Stimulated activated naive CD4-positive, alpha-beta T cell treated with Interleukin-2 at 50 U/mL for 16 hours (primary cell): ENCODE measurements around the gene USF3.
"Not testable (repeated sequence)": the region's sequence is repeated elsewhere in the genome, so short reads cannot be mapped to it uniquely, and the experiment has no call there.

Experiments
- DNase-seq: peaks from one replicate; lab custom pipeline; 2025; lab: John Stamatoyannopoulos, UW

Gene USF3

GRCh38 chr3:113649174-113649845 lies 47.1 kb downstream of the USF3 start:
- no peak for DNase-seq

GRCh38 chr3:113648524-113648923 lies 47.9 kb downstream of the USF3 start:
- DNase-seq = no peak

DNA sequence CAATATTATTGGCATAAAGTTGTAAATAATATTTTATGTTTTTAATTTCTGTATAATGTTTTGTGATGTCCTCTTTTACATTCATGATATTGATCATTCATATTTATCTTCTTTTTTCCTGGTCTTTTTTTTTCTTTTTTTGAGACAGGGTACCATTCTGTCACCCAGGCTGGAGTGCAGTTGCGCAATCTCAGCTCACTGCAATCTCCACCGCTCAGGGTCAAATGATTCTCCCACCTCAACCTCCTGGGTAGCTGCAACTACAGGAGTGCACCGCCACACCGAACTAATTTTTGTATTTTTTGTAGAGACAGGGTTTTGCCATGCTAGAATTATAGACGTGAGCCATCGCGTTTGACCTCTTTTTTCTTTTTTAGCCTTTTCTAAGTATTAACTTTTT lies 52.9 kb downstream of the USF3 start:
- no peak for DNase-seq

- no peak for DNase-seq
These were observed 57.5 kb downstream of the USF3 start for GRCh38 chr3:113638910-113639309.

GRCh38 chr3:113637756-113638155 lies 58.7 kb downstream of the USF3 start:
- no peak for DNase-seq

DNA sequence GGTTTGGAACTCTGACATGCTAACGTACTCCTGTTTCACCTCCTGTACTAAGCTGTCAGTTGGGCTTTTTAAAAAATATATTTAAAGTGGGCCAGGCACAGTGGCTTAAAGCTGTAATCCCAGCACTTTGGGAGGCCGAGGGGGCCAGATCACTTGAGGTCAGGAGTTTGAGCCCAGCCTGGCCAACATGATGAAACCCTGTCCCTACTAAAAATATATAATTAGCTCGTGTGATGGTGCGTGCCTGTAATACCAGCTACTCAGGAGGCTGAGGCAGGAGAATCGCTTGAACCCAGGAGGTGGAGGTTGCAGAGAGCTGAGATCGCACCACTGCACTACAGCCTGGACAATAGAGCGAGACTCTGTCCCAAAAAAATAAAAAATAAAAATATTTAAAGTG lies 60.4 kb downstream of the USF3 start:
- not testable (repeated sequence) for DNase-seq

GRCh38 chr3:113634782-113635474 lies 61.5 kb downstream of the USF3 start:
- no peak for DNase-seq

- DNase-seq = no peak
These were observed 64.9 kb downstream of the USF3 start for GRCh38 chr3:113631573-113631972.

DNA sequence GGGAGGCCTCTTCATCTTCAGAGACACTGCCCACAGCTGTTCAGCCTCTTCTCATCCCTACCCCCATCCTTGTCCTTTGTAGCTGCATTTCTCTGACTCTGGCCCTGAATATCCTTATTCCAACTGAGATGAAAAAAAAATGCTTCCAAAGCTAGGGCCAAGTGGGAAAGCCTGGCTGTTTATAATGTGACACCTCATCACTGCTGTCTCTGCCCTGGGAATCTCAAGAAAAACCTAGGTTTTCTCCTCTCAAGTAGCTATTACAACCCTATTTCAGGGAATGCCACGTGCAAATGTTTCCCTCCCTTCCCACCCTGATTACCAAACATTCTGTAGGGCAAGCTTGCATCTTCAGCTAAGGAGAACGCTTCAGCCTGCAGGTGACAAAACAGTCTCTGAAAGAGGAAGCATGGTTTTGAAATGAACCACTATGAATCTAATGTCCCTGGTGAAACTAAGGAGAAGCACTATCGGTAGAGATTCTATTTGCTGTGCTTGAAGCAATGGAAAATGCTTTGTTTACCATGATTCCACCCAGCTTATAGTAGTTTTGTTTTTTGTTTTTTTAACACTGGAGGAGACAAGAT lies 65.4 kb downstream of the USF3 start:
- no peak for DNase-seq

GRCh38 chr3:113629584-113630421 lies 66.6 kb downstream of the USF3 start:
- DNase-seq = no peak

GRCh38 chr3:113628788-113629187 lies 67.7 kb downstream of the USF3 start:
- DNase-seq = no peak

- DNase-seq = no peak
These were observed 68.1 kb downstream of the USF3 start for GRCh38 chr3:113628316-113628715.

GRCh38 chr3:113626503-113627371 lies 69.7 kb downstream of the USF3 start:
- DNase-seq = no peak

DNA sequence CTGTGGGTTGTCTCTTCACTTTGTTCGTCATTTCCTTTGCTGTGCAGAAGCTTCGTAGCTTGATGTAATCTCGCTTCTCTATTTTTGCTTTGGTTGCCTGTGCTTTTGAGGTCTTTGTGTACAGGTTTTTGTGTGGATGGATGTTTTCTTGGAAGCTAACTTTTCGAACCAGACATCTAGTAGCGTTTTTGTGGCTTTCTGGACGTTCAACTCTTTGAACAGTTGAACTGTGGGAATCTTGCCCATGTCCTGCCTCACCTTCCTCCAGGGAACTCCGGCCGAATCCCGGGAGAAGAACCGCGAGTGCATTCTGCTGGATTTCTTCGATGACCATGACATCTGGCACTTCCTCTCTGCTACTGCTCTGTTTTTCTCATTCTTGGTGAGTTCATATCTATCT lies 70.6 kb downstream of the USF3 start:
- DNase-seq = no peak

GRCh38 chr3:113623811-113624210 lies 72.6 kb downstream of the USF3 start:
- DNase-seq = no peak

DNA sequence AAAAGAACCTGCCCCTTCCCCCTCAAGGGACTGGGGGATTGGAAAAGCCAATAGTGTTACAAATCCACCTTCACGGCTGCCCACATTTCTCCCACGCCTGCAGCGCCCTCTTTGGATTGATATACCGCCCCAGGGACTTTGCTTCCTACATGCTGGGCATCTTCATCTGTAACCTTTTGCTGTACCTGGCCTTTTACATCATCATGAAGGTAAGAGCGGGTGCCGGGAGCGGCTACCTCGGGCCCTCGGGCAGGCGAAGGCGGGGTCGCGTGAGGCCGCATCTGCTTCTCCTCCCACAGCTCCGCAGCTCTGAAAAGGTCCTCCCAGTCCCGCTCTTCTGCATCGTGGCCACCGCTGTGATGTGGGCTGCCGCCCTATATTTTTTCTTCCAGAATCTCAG lies 73.1 kb downstream of the USF3 start:
- DNase-seq = no peak

GRCh38 chr3:113620091-113620490 lies 76.4 kb downstream of the USF3 start:
- no peak for DNase-seq

- DNase-seq = no peak
These were observed 78.7 kb downstream of the USF3 start for GRCh38 chr3:113617726-113618125.

DNA sequence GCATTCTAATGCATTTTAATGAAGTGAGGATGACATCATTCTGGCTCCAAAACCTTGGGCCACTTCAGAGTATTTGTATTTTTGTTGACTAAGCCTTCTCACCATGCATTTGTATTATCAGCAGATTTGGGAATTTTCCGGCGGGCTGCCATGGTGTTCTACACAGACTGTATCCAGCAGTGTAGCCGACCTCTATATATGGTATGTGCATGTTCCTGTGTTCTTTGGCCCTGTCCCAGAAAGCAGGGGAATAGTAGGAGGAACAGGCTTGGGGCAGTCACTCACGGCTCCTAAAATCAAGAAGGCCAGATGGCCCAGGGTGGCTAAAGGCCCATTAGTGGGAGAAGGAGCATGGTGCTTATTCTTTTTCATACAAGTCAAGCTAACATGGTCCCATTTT lies 80.5 kb downstream of the USF3 start:
- DNase-seq = no peak

DNA sequence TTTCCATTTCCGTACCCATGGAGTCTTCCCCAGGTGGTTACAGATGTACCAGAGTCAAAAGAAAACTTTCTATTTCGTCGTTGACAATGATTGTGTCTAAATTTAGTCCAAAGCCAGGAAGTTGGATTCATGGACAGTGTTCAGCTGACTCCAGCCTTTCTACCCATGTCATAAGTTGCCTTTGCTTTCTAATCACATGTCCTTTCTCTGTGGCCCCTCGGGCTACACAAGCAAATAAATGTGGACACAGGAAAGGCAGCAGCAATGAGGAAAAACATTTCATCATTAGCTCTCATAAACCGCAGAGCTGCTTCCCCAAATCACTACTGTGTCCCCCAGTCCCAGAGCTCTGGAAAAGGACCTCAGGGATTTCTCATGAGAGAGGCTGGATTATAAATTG lies 82.0 kb downstream of the USF3 start:
- no peak for DNase-seq

- no peak for DNase-seq
These were observed 89.2 kb downstream of the USF3 start for GRCh38 chr3:113607219-113607596.
